Measurements from ENCODE around the gene ITPRID2. TPM values are rescaled to one million over a fixed set of nuclear protein-coding genes. Genes with fewer than 3 reads are reported as not detected.

ITPRID2 gene
- total RNA-seq, 4 donors from 2014 or later, result 80.3 to 162 (median 97.6) TPM

DNA sequence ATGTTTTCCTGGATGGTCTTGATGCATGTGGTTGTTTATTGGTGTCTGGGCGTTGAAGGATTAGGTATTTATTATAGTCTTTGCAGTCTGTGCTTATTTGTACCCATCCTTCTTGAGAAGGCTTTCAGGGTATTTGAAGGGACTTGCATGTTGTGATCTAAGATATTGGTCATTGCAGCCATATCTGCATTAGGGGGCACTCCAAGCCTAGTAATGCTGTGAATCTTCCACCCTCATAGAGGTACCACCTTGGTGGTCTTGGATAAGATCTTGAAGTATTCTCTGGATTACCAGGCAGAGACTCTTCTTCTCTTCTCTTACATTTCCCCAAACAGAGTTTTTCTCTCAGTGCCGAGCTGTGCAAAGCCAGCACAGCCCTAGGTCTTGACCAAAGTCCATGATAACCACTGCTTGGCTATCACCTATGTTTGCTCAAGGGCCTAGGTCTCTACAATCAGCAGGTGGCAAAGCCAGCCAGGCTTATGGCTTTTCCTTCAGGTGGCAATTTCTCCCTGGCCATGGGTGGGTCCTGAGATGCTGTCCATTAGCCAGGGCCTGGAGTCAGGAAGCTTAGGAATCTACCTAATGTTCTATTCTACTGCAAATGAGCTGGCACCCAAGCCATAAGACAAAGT is 78.7 kb downstream of the ITPRID2 start:
- TF ChIP-seq, protein P1, sequence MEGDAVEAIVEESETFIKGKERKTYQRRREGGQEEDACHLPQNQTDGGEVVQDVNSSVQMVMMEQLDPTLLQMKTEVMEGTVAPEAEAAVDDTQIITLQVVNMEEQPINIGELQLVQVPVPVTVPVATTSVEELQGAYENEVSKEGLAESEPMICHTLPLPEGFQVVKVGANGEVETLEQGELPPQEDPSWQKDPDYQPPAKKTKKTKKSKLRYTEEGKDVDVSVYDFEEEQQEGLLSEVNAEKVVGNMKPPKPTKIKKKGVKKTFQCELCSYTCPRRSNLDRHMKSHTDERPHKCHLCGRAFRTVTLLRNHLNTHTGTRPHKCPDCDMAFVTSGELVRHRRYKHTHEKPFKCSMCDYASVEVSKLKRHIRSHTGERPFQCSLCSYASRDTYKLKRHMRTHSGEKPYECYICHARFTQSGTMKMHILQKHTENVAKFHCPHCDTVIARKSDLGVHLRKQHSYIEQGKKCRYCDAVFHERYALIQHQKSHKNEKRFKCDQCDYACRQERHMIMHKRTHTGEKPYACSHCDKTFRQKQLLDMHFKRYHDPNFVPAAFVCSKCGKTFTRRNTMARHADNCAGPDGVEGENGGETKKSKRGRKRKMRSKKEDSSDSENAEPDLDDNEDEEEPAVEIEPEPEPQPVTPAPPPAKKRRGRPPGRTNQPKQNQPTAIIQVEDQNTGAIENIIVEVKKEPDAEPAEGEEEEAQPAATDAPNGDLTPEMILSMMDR (IDR thresholded peaks at IDR 0.05; ENCODE audit: low read depth), result no peak

DNA sequence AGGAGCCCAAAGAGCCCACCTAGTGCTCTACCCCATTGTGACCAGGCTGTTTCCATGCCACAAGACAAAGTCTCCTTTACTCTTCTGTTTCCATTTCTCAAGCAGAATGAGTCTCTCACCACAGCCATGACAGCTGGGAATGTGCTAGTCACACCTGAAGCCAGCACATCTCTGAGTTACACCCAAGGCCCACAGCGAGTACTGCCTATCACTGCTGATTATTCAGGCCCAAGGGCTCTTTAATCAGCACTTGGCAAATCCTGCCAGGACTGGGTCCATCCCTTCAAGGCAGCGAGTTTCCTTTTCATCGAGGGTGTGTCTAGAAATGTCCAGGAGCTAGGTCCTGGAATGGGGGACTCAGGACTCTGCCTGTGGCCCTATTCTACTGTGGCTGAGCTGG is 79.5 kb downstream of the ITPRID2 start:
- TF ChIP-seq, protein P1 (IDR thresholded peaks at IDR 0.05; ENCODE audit: low read depth), result no peak

DNA sequence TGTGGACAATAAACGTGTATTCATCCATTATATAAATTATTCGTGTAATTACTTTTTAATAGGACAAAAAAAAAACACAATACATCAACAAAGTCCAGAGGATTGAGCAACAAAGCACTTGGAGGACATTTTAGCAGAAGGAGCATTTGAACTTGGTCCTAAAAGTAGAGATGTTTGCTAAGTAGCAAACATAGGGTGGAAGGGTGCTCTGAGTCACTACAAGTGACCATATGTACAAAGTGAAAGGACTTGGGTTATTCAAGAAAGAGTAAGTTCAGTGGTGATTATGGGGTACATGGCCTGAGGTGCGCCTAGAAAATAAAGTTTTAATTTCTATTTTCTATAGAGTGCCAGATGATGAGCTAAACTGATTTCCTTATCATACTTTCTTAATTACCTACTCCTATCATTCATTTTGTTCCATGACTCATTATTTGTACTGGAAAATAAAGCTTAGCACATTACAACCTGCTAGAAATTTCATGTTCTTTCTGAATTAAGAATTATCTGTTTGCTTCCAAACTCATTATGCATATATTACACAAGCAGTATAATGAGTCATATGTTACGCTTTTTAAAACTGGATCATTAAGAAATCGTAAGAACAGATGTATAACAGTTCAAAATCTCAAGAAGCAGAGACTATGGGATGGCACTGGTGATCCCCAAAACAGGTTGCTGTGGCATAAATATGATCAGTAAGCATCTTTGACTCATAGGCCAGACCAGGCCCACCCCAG is 81.1 kb downstream of the ITPRID2 start:
- TF ChIP-seq, protein P1 (IDR thresholded peaks at IDR 0.05; ENCODE audit: low read depth), result no peak

DNA sequence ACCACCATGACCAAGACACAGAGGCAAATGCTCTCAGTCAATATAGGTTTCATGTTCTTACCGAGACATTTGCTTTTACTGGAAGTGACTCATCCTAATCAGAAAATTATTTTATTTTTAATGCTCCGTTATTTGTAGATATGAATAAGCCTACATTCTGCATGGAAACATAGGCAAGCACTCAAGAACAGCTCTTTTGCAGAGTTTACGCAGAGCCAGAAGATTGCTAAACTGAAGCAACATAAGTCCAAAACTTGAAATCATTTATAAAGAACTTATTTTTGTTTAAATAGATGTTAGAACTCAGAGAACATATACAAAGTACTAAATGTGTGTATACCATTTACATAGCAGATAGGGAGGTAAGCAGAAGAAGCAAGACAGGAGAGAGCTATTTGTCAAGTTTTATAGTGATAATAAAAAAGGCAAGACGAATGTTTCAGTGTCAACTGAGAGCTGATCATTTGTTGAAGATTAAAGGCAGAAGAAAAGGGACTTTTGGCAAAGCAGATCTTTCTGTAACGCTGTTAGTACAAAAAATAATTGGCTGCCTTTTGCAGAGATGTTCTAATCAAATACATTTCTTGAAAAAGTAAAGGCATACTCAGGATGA is 81.7 kb downstream of the ITPRID2 start:
- TF ChIP-seq, protein P1 (IDR thresholded peaks at IDR 0.05; ENCODE audit: low read depth), result no peak

DNA sequence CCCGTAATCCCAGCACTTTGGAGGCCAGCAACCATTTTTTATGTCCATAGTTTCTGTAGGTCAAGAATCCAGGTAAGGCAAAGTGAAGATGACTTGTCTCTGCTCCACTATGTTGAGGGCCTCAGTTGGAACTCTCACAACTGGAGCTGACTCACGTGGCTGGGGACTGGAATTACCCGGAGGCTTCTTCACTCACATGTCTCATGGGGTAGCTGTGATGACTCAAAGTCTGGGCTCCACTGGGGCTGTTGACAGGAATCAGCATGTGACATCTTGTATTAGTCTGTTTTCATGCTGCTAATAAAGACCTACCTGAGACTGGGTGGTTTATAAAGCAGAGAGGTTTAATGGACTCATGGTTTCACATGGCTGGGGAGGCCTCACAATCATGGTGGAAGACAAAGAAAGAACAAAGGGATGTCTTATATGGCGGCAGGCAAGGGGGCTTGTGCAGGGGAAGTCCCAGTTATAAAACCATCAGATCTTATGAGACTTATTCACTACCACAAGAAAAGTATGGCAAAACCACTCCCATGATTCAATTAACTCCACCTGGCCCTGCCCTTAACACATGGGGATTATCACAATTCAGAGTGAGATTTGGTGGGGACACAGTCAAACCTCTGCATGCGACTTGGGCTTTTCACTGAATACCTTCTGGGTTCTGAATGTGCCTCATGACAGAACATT is 86.3 kb downstream of the ITPRID2 start:
- TF ChIP-seq, protein P1 (IDR thresholded peaks at IDR 0.05; ENCODE audit: low read depth), result no peak

DNA sequence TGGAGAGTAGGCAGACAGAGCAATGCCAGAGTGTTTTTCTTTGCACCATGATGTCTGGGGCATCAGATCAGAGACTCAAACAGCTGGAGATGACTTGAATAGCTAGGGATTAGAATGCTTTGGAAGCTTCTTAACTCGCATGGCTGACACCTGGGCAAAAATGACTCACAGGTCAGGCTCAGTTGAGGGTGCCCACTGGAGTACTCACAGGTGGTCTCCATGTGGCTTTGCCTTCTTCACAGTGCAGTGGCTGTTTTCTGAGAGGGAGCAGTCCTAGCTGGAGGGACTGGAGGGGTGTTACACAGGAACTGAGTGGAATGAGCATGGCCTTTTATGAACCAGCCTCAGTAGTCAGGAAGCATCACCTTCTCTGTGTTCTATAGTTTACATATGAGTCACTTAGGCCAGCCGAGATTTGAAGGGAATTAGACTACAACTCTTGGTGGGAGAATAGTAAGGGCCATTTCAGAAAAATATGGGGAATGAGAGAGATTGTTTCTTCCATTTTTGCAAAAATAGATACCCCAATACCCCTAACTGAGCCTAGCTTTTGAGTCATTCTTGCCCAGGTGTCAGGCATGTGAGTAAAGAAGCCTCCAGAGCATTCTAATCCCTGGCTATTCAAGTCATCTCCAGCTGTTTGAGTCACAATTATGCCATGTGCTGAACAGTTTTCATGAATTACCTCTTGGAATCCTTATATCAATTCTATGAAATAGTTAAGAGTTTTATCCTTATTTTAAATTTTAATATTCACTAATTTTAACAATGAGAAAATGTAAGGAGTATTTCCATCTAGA is 87.0 kb downstream of the ITPRID2 start:
- TF ChIP-seq, protein P1 (IDR thresholded peaks at IDR 0.05; ENCODE audit: low read depth), result no peak

Other genes starting within 250 kb of the ITPRID2 start
- not detected for gene CERKL, start 234.6 kb upstream of the ITPRID2 start, total RNA-seq
- gene NEUROD1, start 211.2 kb upstream of the ITPRID2 start, total RNA-seq, result not detected
- 1 to 10 TPM in 2 of 4 donors, not detected in 2; 3.7 to 7.9 TPM for gene PPP1R1C, start 94.1 kb downstream of the ITPRID2 start, total RNA-seq